Keratinocyte (primary cell): Measurements from ENCODE around the gene FBXL17.

Experiments used
- CTCF ChIP-seq, 3 experiments: IDR thresholded peaks in 1 of 3; conservative IDR thresholded peaks in 1 of 3; optimal IDR thresholded peaks in 1 of 3; 2 replicates in 2 of 3; 3 replicates in 1 of 3; pipeline versions ENCODE3 to v1.5.1; 2011; ENCODE audit warnings: low read length in 3 of 3, mild to moderate bottlenecking in 3 of 3, moderate library complexity in 2 of 3, control low read depth in 1 of 3, inconsistent platforms in 1 of 3; ENCODE audit not compliant: insufficient read depth in 2 of 3; ENCODE audit errors: extremely low read depth in 1 of 3
- EZH2 ChIP-seq: IDR thresholded peaks from one replicate; pipeline ENCODE4 v1.6.1; 2012; ENCODE audit warnings: inconsistent platforms, mild to moderate bottlenecking, low read length, moderate library complexity

DNA sequence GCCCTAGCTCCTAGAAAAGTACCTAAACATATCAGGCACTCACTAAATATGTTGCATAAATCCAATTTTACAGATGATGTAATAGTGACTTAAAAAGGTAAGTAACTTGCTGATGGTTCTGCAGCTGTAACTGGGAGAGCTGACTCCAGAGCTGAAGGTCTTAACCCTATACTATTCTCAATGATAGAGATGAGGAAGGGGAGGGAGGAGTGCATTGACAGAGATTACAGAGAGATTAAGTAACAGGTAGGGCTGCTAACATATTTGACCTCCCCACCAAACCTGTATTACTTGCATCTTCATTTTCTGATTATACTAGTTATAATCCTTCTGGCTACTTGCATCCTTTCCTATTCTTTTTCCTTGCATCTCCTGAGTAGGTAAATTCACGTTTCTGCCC is 455.8 kb downstream of the FBXL17 start:
- no peak for TF ChIP-seq CTCF (optimal IDR thresholded peaks at IDR 0.05 in 1 of 3, IDR thresholded peaks at IDR 0.05 in 1 of 3, conservative IDR thresholded peaks at IDR 0.05 in 1 of 3; ENCODE audit: extremely low read depth in 1 of 3, insufficient read depth in 2 of 3, low read length in 3 of 3)
- no peak for TF ChIP-seq EZH2
